K562 (cell line): ENCODE measurements around the gene MYL3. TPM values are rescaled to one million over a fixed set of nuclear protein-coding genes. Genes with fewer than 3 reads are reported as not detected.
A peak's percentile ranks its signal among the peaks of the same experiment; 100 is the strongest.

Experiments used
- ARNT ChIP-seq, 2 experiments: fragments of 450-650 bp; IDR thresholded peaks; 2 replicates each; pipeline ENCODE4 v1.6.1; 2016; ENCODE audit warnings: mild to moderate bottlenecking in 1 of 2
- DPF2 ChIP-seq: fragments of 450-650 bp; IDR thresholded peaks from 2 replicates; pipeline ENCODE4 v1.6.1; 2016
- EP300 ChIP-seq: IDR thresholded peaks from 2 replicates; pipeline ENCODE4 v1.6.1; 2012; ENCODE audit warnings: low read length, improper control_type of control experiment
- ESRRB ChIP-seq: fragments of 250-450 bp; sonication (Bioruptor Pico); IDR thresholded peaks from 2 replicates; pipeline ENCODE4 v1.5.0; 2020; ENCODE audit warnings: mild to moderate bottlenecking, moderate library complexity, borderline replicate concordance
- EZH2 ChIP-seq: IDR thresholded peaks from 2 replicates; pipeline ENCODE4 v1.6.1; 2012; ENCODE audit warnings: low read depth, mild to moderate bottlenecking, inconsistent platforms, low read length, borderline replicate concordance
- HMG20B ChIP-seq: fragments of 250-450 bp; sonication (Bioruptor Pico); IDR thresholded peaks from 2 replicates; pipeline ENCODE4 v1.5.0; 2021; ENCODE audit warnings: mild to moderate bottlenecking
- KDM5B ChIP-seq: fragments of 200-600 bp; sonication (generic); IDR thresholded peaks from 2 replicates; pipeline ENCODE4 v1.6.1; 2012; ENCODE audit warnings: low read depth, mild to moderate bottlenecking, moderate library complexity, low read length, control low read depth, inconsistent platforms; ENCODE audit not compliant: insufficient replicate concordance
- PHF20 ChIP-seq: fragments of 450-650 bp; IDR thresholded peaks from 2 replicates; pipeline ENCODE4 v1.6.1; 2018; ENCODE audit not compliant: partially characterized antibody
- SP2 ChIP-seq: IDR thresholded peaks from 2 replicates; pipeline ENCODE4 v1.6.1; 2011; ENCODE audit warnings: mild to moderate bottlenecking, low read depth, low read length, moderate library complexity; ENCODE audit not compliant: poor library complexity, severe bottlenecking; ENCODE audit errors: extremely low read depth
- STAT5A ChIP-seq: IDR thresholded peaks from 2 replicates; pipeline ENCODE4 v1.6.1; 2012; ENCODE audit warnings: low read length, inconsistent platforms, borderline replicate concordance
- TOE1 ChIP-seq, 2 experiments: fragments of 450-650 bp in 1 of 2; sonication (generic) in 1 of 2; formaldehyde crosslinking in 1 of 2; IDR thresholded peaks; 2 replicates each; pipeline versions ENCODE4 v1.7.1 to v1.8.0; 2016 to 2022; ENCODE audit warnings: borderline replicate concordance in 2 of 2, mild to moderate bottlenecking in 2 of 2, antibody characterized with exemption in 1 of 2, inconsistent platforms in 1 of 2, low read depth in 1 of 2, missing genetic modification reagents in 1 of 2, moderate library complexity in 1 of 2
- polyA plus RNA-seq, 8 experiments: library from polyadenylated mRNA; depleted of rRNA in 4 of 8; stranded (reverse) in 5 of 8; unstranded in 3 of 8; fragments of >200 nt; fragmentation: Nextera tagmentation in 2 of 8; fragmentation: Illumina TruSeq in 1 of 8; extraction: Ambion mirVana in 2 of 8; extraction: Trizol in 1 of 8; gene quantifications; 2 replicates each; pipeline versions ENCODE4 v1.2.1 to v1.2.3, GENCODE V29; 2011 to 2014; ENCODE audit warnings: inconsistent platforms in 1 of 8, missing spikeins in 1 of 8
- total RNA-seq, 7 experiments: library from RNA; depleted of rRNA in 6 of 7; stranded (reverse); fragments of >200 nt in 6 of 7; fragmentation: Illumina TruSeq in 2 of 7; extraction: Trizol in 2 of 7; gene quantifications; 2 replicates each; pipeline versions ENCODE4 v1.2.1 to v1.2.3, GENCODE V29; 2011 to 2021; ENCODE audit warnings: low replicate concordance in 1 of 7
- TF ChIP-seq, protein P1 (sequence below): fragments of 450-650 bp; formaldehyde crosslinking; IDR thresholded peaks from 2 replicates; pipeline ENCODE4 v1.4.0; 2020; ENCODE audit warnings: mild to moderate bottlenecking, mixed read lengths
- TF ChIP-seq, protein P2 (sequence below): fragments of 250-450 bp; sonication (Bioruptor Pico); IDR thresholded peaks from 2 replicates; pipeline ENCODE4 v1.6.1; 2021; ENCODE audit warnings: mild to moderate bottlenecking
- TF ChIP-seq, protein P3 (sequence below): fragments of 250-450 bp; sonication (Bioruptor Pico); IDR thresholded peaks from 2 replicates; pipeline ENCODE4 v1.4.0; 2020; ENCODE audit warnings: mild to moderate bottlenecking
- TF ChIP-seq, protein P4 (sequence below), 2 experiments: IDR thresholded peaks; 2 replicates each; pipeline ENCODE4 v1.6.1; 2011; ENCODE audit warnings: borderline replicate concordance in 1 of 2, control low read depth in 1 of 2, low read depth in 1 of 2, low read length in 1 of 2, mild to moderate bottlenecking in 1 of 2, mixed read lengths in 1 of 2, moderate library complexity in 1 of 2; ENCODE audit not compliant: insufficient read depth in 1 of 2, insufficient read length in 1 of 2, poor library complexity in 1 of 2, severe bottlenecking in 1 of 2; ENCODE audit errors: extremely low read depth in 1 of 2
- TF ChIP-seq, protein P5 (sequence below): sonication (generic); formaldehyde crosslinking; IDR thresholded peaks from 2 replicates; pipeline ENCODE4 v1.9.0; 2022; ENCODE audit warnings: mild to moderate bottlenecking, missing genetic modification reagents
- TF ChIP-seq, protein P6 (sequence below): sonication (generic); formaldehyde crosslinking; IDR thresholded peaks from 2 replicates; pipeline ENCODE4 v1.5.0; 2020; ENCODE audit warnings: missing genetic modification reagents
- TF ChIP-seq, protein P7 (sequence below): sonication (generic); formaldehyde crosslinking; IDR thresholded peaks from 2 replicates; pipeline ENCODE4 v1.9.0; 2022; ENCODE audit warnings: mild to moderate bottlenecking, missing genetic modification reagents

MYL3 gene
- total and polyA plus RNA-seq, 9 of the 15 experiments (the other 6 are each of a cell fraction or from before 2014, with no cell fraction given): 0.14 to 0.45 TPM; not detected in 7

DNA sequence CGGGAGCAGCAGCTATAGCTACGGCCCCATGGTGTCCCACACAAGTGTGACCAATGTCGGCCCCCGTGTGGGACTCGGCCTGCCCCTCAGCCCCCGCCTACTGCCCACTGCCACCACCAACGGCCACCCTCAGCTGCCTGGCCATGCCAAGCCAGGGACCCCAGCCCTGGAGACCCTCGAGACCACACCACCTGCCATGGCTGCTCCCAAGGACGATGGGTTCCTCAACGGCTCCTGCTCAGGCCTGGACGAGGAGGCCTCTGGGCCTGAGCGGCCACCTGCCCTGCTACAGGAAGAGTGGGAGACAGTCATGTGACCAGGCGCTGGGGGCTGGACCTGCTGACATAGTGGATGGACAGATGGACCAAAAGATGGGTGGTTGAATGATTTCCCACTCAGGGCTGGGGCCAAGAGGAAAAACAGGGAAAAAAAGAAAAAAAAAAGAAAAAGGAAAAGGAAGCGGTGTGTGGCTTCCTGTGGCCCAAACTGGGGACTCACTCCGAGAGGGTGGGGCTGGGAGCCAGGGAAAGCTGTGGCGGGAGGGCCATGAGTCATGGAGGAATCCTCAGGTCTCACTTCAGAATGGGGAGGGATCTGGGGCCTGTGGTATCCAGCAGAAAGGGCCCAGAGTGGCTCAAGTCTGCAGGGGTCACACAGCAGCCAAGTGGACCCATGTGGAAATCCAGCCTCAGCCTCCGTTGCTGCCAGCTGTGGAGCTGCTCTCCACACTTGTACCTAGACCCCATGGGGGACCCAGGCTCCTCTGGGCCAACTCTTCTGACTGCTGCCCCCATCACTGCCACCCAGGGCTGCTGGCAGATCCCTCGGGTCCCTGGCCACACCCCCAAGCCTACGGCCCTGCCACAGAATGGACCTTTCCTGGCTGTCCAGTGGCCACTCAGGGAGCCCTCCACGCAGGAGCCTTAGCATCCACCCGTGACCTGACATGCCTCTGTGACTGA lies 40.4 kb upstream of the MYL3 start (continued):
- no peak for TF ChIP-seq HMG20B
- TF ChIP-seq, protein P1, sequence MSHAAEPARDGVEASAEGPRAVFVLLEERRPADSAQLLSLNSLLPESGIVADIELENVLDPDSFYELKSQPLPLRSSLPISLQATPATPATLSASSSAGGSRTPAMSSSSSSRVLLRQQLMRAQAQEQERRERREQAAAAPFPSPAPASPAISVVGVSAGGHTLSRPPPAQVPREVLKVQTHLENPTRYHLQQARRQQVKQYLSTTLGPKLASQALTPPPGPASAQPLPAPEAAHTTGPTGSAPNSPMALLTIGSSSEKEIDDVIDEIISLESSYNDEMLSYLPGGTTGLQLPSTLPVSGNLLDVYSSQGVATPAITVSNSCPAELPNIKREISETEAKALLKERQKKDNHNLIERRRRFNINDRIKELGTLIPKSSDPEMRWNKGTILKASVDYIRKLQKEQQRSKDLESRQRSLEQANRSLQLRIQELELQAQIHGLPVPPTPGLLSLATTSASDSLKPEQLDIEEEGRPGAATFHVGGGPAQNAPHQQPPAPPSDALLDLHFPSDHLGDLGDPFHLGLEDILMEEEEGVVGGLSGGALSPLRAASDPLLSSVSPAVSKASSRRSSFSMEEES (CRISPR knock-in tag): peak; percentile 87
- TF ChIP-seq EZH2: no peak
- TF ChIP-seq, protein P2, sequence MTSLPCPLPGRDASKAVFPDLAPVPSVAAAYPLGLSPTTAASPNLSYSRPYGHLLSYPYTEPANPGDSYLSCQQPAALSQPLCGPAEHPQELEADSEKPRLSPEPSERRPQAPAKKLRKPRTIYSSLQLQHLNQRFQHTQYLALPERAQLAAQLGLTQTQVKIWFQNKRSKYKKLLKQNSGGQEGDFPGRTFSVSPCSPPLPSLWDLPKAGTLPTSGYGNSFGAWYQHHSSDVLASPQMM (CRISPR knock-in tag): no peak
- no peak for TF ChIP-seq EP300
- TF ChIP-seq, protein P3, sequence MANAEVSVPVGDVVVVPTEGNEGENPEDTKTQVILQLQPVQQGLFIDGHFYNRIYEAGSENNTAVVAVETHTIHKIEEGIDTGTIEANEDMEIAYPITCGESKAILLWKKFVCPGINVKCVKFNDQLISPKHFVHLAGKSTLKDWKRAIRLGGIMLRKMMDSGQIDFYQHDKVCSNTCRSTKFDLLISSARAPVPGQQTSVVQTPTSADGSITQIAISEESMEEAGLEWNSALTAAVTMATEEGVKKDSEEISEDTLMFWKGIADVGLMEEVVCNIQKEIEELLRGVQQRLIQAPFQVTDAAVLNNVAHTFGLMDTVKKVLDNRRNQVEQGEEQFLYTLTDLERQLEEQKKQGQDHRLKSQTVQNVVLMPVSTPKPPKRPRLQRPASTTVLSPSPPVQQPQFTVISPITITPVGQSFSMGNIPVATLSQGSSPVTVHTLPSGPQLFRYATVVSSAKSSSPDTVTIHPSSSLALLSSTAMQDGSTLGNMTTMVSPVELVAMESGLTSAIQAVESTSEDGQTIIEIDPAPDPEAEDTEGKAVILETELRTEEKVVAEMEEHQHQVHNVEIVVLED (CRISPR knock-in tag): no peak
- TF ChIP-seq PHF20: peak; percentile 20
- TF ChIP-seq, protein P4, sequence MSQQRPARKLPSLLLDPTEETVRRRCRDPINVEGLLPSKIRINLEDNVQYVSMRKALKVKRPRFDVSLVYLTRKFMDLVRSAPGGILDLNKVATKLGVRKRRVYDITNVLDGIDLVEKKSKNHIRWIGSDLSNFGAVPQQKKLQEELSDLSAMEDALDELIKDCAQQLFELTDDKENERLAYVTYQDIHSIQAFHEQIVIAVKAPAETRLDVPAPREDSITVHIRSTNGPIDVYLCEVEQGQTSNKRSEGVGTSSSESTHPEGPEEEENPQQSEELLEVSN (IDR thresholded peaks at IDR 0.05; ENCODE audit: borderline replicate concordance in 1 of 2, extremely low read depth in 1 of 2, insufficient read depth in 1 of 2, insufficient read length in 1 of 2, low read depth in 1 of 2, low read length in 1 of 2, poor library complexity in 1 of 2, severe bottlenecking in 1 of 2): peak in 1 of 2 experiments; percentile 25
- no peak for TF ChIP-seq SP2
- TF ChIP-seq, protein P5, sequence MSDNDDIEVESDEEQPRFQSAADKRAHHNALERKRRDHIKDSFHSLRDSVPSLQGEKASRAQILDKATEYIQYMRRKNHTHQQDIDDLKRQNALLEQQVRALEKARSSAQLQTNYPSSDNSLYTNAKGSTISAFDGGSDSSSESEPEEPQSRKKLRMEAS (CRISPR knock-in tag): peak; percentile 61
- no peak for TF ChIP-seq ESRRB (CRISPR knock-in tag)
- TF ChIP-seq, protein P6, sequence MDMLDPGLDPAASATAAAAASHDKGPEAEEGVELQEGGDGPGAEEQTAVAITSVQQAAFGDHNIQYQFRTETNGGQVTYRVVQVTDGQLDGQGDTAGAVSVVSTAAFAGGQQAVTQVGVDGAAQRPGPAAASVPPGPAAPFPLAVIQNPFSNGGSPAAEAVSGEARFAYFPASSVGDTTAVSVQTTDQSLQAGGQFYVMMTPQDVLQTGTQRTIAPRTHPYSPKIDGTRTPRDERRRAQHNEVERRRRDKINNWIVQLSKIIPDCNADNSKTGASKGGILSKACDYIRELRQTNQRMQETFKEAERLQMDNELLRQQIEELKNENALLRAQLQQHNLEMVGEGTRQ (CRISPR knock-in tag): peak; percentile 74
- TF ChIP-seq ARNT (IDR thresholded peaks at IDR 0.05): no peak
- TF ChIP-seq DPF2: 0 out of 2 replicates have a peak, but pooled peaks have one; percentile 20
- TF ChIP-seq STAT5A: no peak
- TF ChIP-seq KDM5B: no peak
- peak; percentile 74 for TF ChIP-seq TOE1 (IDR thresholded peaks at IDR 0.05; ENCODE audit: borderline replicate concordance)
- no peak for TF ChIP-seq TOE1 (CRISPR knock-in tag; IDR thresholded peaks at IDR 0.05; ENCODE audit: borderline replicate concordance, low read depth)
- TF ChIP-seq, protein P7, sequence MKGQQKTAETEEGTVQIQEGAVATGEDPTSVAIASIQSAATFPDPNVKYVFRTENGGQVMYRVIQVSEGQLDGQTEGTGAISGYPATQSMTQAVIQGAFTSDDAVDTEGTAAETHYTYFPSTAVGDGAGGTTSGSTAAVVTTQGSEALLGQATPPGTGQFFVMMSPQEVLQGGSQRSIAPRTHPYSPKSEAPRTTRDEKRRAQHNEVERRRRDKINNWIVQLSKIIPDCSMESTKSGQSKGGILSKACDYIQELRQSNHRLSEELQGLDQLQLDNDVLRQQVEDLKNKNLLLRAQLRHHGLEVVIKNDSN (CRISPR knock-in tag): peak; percentile 85
